ENCODE data around the gene HBP1.

The HBP1 gene

DNA sequence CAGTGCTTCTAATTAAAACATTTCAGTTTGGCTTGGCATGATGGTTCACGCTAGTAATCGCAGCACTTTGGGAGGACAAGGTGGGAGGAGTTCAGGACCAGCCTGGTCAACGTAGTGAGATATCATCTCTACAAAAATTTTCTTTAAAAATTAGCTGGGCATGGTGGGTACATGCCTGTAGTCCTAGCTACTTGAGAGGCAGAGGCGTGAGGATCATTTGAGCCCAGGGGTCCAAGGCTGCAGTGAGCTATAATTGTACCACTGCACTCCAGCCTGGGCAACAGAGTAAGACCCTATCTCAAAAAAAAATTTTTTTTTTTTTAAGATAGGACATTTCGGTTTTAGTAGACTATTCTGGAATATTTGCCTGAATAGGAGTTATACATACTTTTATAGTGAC lies 12.4 kb downstream of the HBP1 start:
- Mint-ChIP-seq H3K9me3 (no peaks in the 10 kb centered on the region), H3K4me1 (no peaks in the 10 kb centered on the region), H3K4me3 (no peak overlapping the region), H3K27me3 (ENCODE audit: low read depth, poor library complexity) (no peaks in the 10 kb centered on the region), H3K27ac (no peak overlapping the region), H3K36me3 (ENCODE audit: low read depth) (peaks cover 55% of the 10 kb centered on the region)
- TF ChIP-seq, protein P1, sequence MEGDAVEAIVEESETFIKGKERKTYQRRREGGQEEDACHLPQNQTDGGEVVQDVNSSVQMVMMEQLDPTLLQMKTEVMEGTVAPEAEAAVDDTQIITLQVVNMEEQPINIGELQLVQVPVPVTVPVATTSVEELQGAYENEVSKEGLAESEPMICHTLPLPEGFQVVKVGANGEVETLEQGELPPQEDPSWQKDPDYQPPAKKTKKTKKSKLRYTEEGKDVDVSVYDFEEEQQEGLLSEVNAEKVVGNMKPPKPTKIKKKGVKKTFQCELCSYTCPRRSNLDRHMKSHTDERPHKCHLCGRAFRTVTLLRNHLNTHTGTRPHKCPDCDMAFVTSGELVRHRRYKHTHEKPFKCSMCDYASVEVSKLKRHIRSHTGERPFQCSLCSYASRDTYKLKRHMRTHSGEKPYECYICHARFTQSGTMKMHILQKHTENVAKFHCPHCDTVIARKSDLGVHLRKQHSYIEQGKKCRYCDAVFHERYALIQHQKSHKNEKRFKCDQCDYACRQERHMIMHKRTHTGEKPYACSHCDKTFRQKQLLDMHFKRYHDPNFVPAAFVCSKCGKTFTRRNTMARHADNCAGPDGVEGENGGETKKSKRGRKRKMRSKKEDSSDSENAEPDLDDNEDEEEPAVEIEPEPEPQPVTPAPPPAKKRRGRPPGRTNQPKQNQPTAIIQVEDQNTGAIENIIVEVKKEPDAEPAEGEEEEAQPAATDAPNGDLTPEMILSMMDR (IDR thresholded peaks at IDR 0.05) = no peak
- no peak for DNase-seq

DNA sequence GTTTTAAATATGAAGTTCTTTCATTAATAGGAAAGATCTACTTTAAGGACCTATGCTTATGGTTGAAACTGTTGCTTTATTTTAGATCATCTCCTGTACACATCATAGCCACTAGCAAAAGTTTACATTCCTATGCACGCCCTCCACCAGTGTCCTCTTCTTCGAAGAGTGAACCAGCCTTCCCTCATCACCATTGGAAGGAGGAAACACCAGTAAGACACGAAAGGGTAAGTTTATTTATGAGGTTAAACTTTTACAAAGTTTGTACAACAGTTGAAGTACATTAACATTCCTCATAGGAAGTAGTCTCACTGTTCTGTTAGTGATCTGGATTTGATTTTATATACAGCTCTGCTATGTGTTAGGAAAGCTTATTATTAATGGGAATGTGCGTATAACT lies 16.9 kb downstream of the HBP1 start:
- H3K9me3 Mint-ChIP-seq = no peaks in the 10 kb centered on the region
- no peak overlapping the region for H3K4me3 Mint-ChIP-seq
- H3K36me3 Mint-ChIP-seq (ENCODE audit: low read depth) = peaks cover 68% of the 10 kb centered on the region
- no peaks in the 10 kb centered on the region for H3K27me3 Mint-ChIP-seq (ENCODE audit: low read depth, poor library complexity)
- no peaks in the 10 kb centered on the region for H3K4me1 Mint-ChIP-seq
- TF ChIP-seq, protein P1 (IDR thresholded peaks at IDR 0.05) = no peak
- DNase-seq = no peak
- no peak overlapping the region for H3K27ac Mint-ChIP-seq

DNA sequence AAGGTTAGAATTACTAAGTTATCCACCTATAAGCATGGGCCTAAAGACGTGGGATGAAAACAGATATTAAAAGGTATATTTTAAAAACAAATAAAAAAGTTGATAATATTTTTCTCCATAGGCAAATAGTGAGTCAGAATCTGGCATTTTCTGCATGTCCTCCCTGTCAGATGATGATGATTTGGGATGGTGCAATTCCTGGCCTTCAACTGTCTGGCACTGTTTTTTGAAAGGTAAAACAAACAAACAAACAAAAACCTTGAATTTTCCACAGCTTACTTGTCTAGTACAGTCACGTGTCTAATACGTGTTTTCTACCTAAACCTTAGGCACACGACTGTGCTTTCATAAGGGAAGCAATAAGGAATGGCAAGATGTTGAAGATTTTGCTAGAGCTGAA lies 17.4 kb downstream of the HBP1 start:
- TF ChIP-seq, protein P1 (IDR thresholded peaks at IDR 0.05) = no peak
- no peaks in the 10 kb centered on the region for H3K4me1 Mint-ChIP-seq
- no peaks in the 10 kb centered on the region for H3K9me3 Mint-ChIP-seq
- no peak overlapping the region for H3K4me3 Mint-ChIP-seq
- no peaks in the 10 kb centered on the region for H3K27me3 Mint-ChIP-seq (ENCODE audit: low read depth, poor library complexity)
- no peak for DNase-seq
- H3K36me3 Mint-ChIP-seq (ENCODE audit: low read depth) = peaks cover 63% of the 10 kb centered on the region
- H3K27ac Mint-ChIP-seq = no peak overlapping the region

DNA sequence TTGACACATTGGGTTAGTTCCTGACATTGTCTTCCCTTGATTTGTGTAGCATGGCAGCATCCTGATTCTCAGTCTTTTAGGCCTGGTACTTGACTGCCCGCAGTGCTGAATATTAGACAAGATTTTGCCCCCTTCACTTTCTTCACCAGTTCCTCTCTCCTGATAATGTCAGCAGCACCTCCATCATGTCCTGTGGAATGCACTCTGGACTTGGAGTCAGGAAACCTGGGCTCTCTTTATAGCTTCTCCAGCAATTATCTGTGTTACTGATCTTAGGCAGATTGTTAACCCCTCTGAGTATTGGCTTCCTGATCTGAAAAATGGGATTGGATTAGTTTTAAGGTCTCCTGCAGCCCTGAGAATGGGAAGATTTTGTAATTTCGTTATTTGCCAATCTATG lies 19.0 kb downstream of the HBP1 start:
- TF ChIP-seq, protein P1 (IDR thresholded peaks at IDR 0.05) = no peak
- no peaks in the 10 kb centered on the region for H3K9me3 Mint-ChIP-seq

DNA sequence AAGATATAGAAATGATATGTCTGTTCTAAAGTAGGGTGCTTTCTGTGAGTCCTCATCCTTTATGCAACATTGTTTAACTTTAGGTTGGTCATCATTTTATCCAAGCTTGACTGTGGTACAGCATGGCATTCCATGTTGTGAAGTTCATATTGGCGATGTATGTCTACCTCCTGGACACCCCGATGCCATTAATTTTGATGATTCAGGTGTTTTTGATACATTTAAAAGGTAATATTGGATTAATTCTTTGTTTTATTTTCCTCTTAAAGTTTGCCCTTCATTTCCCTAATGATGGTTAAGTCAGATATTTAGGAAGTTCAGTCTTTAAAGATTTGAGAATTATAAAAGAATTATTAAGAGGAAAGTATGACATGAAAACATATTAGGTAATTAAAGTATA lies 21.3 kb downstream of the HBP1 start:
- H3K4me1 Mint-ChIP-seq = no peaks in the 10 kb centered on the region
- TF ChIP-seq, protein P1 (IDR thresholded peaks at IDR 0.05) = no peak
- no peaks in the 10 kb centered on the region for H3K9me3 Mint-ChIP-seq
- DNase-seq = no peak
- H3K4me3 Mint-ChIP-seq = no peak overlapping the region
- no peaks in the 10 kb centered on the region for H3K27me3 Mint-ChIP-seq (ENCODE audit: low read depth, poor library complexity)
- no peak overlapping the region for H3K27ac Mint-ChIP-seq
- H3K36me3 Mint-ChIP-seq (ENCODE audit: low read depth) = peaks cover 50% of the 10 kb centered on the region

More for the DNA sequence above, 19.0 kb downstream of the HBP1 start:
- Mint-ChIP-seq H3K27ac (no peak overlapping the region), H3K4me3 (no peak overlapping the region), H3K36me3 (ENCODE audit: low read depth) (peaks cover 66% of the 10 kb centered on the region), H3K27me3 (ENCODE audit: low read depth, poor library complexity) (no peaks in the 10 kb centered on the region), H3K4me1 (no peaks in the 10 kb centered on the region)
- no peak for DNase-seq

DNA sequence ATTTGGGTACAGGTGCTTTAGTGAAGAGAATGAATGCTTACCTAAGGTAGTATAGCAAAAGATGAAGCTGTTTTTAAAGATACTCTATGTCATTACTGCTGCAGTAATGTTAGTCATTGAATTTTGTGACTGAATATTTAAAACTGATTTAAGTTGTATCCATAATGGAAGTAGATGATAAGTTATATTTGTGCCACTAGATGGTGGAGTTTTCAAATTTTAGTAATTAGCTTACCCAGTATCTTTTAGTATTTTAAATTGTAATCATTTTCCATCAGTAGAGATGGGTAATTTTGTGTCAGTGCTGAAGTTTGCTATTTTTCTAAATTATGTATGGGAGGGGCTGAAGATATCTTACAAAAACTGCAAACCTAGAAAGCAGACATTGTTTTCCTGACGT lies 25.2 kb downstream of the HBP1 start:
- no peaks in the 10 kb centered on the region for H3K27me3 Mint-ChIP-seq (ENCODE audit: low read depth, poor library complexity)
- no peak for DNase-seq
- peaks cover 31% of the 10 kb centered on the region for H3K36me3 Mint-ChIP-seq (ENCODE audit: low read depth)
- H3K27ac Mint-ChIP-seq = no peak overlapping the region
- H3K9me3 Mint-ChIP-seq = no peaks in the 10 kb centered on the region
- TF ChIP-seq, protein P1 (IDR thresholded peaks at IDR 0.05) = no peak
- no peak overlapping the region for H3K4me3 Mint-ChIP-seq
- H3K4me1 Mint-ChIP-seq = no peaks in the 10 kb centered on the region

Data from nephron progenitor cell (in vitro differentiated cells).